DND-41 (cell line): ENCODE data around the gene KRTAP10-3.
"Not testable (repeated sequence)": the region's sequence is repeated elsewhere in the genome, so short reads cannot be mapped to it uniquely, and the experiment has no call there.

Source experiments
- ATAC-seq: fragments of 200-7000 bp; cut with Tn5 transposase; 3 replicates; pipeline ENCODE4 v1.9.1; 2021; ENCODE audit warnings: low read depth; ENCODE audit not compliant: insufficient read depth
- DNase-seq: peaks from one replicate; pipeline ENCODE4 v3.0.0-alpha.2; 2020
- H2AFZ ChIP-seq: 2 replicates; pipeline ENCODE4 v1.6.0; 2012; ENCODE audit warnings: low read depth, low read length
- H3K27ac ChIP-seq: 2 replicates; pipeline ENCODE4 v1.5.1; 2012; ENCODE audit warnings: low read length, inconsistent platforms
- H3K27me3 ChIP-seq: fragments of 200-600 bp; sonication (generic); 2 replicates; pipeline ENCODE4 v1.6.0; 2012; ENCODE audit warnings: low read length, mild to moderate bottlenecking, inconsistent platforms; ENCODE audit not compliant: insufficient read depth, poor library complexity
- H3K36me3 ChIP-seq: 2 replicates; pipeline ENCODE4 v1.5.1; 2012; ENCODE audit warnings: low read length, inconsistent platforms; ENCODE audit not compliant: insufficient read depth
- H3K4me1 ChIP-seq: 2 replicates; pipeline ENCODE4 v1.5.1; 2012; ENCODE audit warnings: mild to moderate bottlenecking, low read length; ENCODE audit not compliant: insufficient read depth
- H3K4me2 ChIP-seq: 2 replicates; pipeline ENCODE4 v1.6.0; 2012; ENCODE audit warnings: mild to moderate bottlenecking, moderate library complexity, low read length, inconsistent platforms; ENCODE audit not compliant: insufficient read depth
- H3K4me3 ChIP-seq, 2 experiments: fragments of 200-600 bp in 1 of 2; shearing (Covaris generic) in 1 of 2; 2 replicates each; pipeline ENCODE4 v1.5.1; 2012 to 2016; ENCODE audit warnings: inconsistent platforms in 2 of 2, low read length in 2 of 2, mild to moderate bottlenecking in 2 of 2, low read depth in 1 of 2, moderate library complexity in 1 of 2
- H3K79me2 ChIP-seq: 2 replicates; pipeline ENCODE4 v1.6.0; 2012; ENCODE audit warnings: low read length, inconsistent platforms; ENCODE audit not compliant: insufficient read depth
- H3K9ac ChIP-seq: 2 replicates; pipeline ENCODE4 v1.6.0; 2012; ENCODE audit warnings: low read depth, mild to moderate bottlenecking, inconsistent platforms, low read length, moderate library complexity
- H3K9me3 ChIP-seq: 2 replicates; pipeline ENCODE4 v1.5.1; 2012; ENCODE audit warnings: low read length, moderate library complexity, mild to moderate bottlenecking, inconsistent platforms; ENCODE audit not compliant: insufficient read depth, severe bottlenecking
- H4K20me1 ChIP-seq: 2 replicates; pipeline ENCODE4 v1.6.0; 2012; ENCODE audit warnings: low read length; ENCODE audit not compliant: insufficient read depth
- CTCF ChIP-seq: IDR thresholded peaks from 2 replicates; pipeline ENCODE4 v1.5.1; 2012; ENCODE audit warnings: borderline replicate concordance, low read length, moderate library complexity, mild to moderate bottlenecking; ENCODE audit not compliant: poor library complexity, severe bottlenecking; ENCODE audit errors: extremely low read depth
- EZH2 ChIP-seq: IDR thresholded peaks from 3 replicates; pipeline ENCODE4 v1.6.1; 2012; ENCODE audit warnings: borderline replicate concordance, low read depth, mild to moderate bottlenecking, moderate library complexity, low read length, inconsistent platforms; ENCODE audit not compliant: severe bottlenecking

The KRTAP10-3 gene

DNA sequence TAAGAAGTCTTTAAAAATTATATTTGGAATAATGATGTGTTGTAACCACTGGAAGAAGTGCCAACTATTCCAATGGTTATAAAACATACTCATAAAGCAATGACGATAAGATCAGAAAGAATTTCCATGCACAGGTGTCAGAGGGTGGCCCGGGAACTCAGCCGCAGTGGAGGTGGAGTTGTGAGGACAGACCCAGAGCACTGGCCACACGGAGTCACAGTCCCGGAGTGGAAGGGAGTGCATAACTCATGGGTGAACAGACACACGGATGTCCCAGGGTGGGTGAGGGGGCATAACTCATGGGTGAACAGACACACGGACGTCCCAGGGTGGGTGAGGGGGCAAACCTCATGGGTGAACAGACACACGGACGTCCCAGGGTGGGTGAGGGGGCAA is 17.4 kb upstream of the KRTAP10-3 start:
- H3K9ac ChIP-seq, result no peak overlapping the region
- no peak overlapping the region for H2AFZ ChIP-seq
- H3K9me3 ChIP-seq, result peaks cover 2% of the 10 kb centered on the region
- H3K79me2 ChIP-seq, result no peaks in the 10 kb centered on the region
- no peaks in the 10 kb centered on the region for H3K36me3 ChIP-seq
- no peak overlapping the region for H3K27ac ChIP-seq
- DNase-seq (no peak), ATAC-seq (no peak)
- H3K4me3 ChIP-seq, result no peak overlapping the region
- no peak overlapping the region for H3K4me2 ChIP-seq
- H3K4me1 ChIP-seq, result no peaks in the 10 kb centered on the region
- no peaks in the 10 kb centered on the region for H3K27me3 ChIP-seq
- TF ChIP-seq EZH2, result no peak
- TF ChIP-seq CTCF, result no peak
- H4K20me1 ChIP-seq, result no peaks in the 10 kb centered on the region

- Histone ChIP-seq H3K79me2 (no peaks in the 10 kb centered on the region), H3K27ac (no peak overlapping the region), H3K4me3 (no peak overlapping the region), H3K4me1 (no peaks in the 10 kb centered on the region), H4K20me1 (no peaks in the 10 kb centered on the region), H3K9ac (no peak overlapping the region), H3K4me2 (no peak overlapping the region), H3K27me3 (no peaks in the 10 kb centered on the region), H3K9me3 (no peaks in the 10 kb centered on the region), H3K36me3 (no peaks in the 10 kb centered on the region), H2AFZ (no peak overlapping the region)
- TF ChIP-seq CTCF (no peak), EZH2 (no peak)
- DNase-seq, result no peak
- no peak for ATAC-seq
These were observed 16.9 kb upstream of the KRTAP10-3 start for GRCh38 chr21:44575307-44576024.

DNA sequence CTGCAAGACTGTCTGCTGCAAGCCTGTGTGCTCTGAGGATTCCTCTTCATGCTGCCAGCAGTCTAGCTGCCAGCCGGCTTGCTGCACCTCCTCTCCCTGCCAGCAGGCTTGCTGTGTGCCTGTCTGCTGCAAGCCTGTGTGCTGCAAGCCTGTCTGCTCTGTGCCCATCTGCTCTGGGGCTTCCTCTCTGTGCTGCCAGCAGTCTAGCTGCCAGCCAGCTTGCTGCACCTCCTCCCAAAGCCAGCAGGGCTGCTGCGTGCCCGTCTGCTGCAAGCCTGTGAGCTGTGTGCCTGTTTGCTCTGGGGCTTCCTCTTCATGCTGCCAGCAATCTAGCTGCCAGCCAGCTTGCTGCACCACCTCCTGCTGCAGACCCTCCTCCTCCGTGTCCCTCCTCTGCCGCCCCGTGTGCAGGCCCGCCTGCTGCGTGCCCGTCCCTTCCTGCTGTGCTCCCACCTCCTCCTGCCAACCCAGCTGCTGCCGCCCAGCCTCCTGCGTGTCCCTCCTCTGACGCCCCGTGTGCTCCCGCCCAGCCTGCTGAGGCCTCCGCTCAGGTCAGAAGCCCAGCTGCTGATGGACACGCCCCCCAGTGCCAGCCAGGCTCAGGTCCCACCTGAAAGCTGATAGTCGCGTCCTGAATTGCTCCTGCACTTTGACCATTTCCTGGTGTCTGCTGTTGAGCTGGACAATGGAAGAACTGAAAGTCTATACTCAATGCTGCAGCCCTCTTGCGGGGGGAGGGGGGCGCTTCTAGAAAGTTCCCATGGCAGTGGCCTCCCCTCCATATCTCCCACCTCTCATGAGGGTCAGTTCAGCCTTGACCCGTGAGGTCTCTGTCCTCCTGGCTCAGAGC is 16.1 kb upstream of the KRTAP10-3 start:
- H3K79me2 ChIP-seq, result no peaks in the 10 kb centered on the region
- no peaks in the 10 kb centered on the region for H3K36me3 ChIP-seq
- no peak overlapping the region for H3K27ac ChIP-seq
- DNase-seq, result no peak
- no peak overlapping the region for H3K9ac ChIP-seq
- no peak for ATAC-seq
- H3K9me3 ChIP-seq, result no peaks in the 10 kb centered on the region
- H3K4me2 ChIP-seq, result no peak overlapping the region
- TF ChIP-seq EZH2 (no peak), CTCF (no peak)
- no peaks in the 10 kb centered on the region for H4K20me1 ChIP-seq
- no peak overlapping the region for H2AFZ ChIP-seq
- H3K4me3 ChIP-seq, result no peak overlapping the region
- H3K27me3 ChIP-seq, result no peaks in the 10 kb centered on the region
- no peaks in the 10 kb centered on the region for H3K4me1 ChIP-seq

DNA sequence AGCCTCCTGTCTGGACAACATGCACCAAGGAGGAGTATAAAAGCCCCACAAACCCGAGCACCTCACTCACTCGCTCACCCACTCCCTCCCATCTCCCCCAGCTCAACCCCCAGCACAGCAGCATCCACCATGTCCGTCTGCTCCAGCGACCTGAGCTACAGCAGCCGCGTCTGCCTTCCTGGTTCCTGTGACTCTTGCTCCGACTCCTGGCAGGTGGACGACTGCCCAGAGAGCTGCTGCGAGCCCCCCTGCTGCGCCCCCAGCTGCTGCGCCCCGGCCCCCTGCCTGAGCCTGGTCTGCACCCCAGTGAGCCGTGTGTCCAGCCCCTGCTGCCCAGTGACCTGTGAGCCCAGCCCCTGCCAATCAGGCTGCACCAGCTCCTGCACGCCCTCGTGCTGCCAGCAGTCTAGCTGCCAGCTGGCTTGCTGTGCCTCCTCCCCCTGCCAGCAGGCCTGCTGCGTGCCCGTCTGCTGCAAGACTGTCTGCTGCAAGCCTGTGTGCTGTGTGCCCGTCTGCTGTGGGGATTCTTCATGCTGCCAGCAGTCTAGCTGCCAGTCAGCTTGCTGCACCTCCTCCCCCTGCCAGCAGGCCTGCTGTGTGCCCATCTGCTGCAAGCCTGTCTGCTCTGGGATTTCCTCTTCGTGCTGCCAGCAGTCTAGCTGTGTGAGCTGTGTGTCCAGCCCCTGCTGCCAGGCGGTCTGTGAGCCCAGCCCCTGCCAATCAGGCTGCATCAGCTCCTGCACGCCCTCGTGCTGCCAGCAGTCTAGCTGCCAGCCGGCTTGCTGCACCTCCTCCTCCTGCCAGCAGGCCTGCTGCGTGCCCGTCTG is 15.2 kb upstream of the KRTAP10-3 start, which contains the start of gene KRTAP10-4:
Gene KRTAP10-4, plus strand, starts transcription at position 100 of the 827 bp plus-strand sequence. Its CDS starts 30 bp downstream, at position 130.
- not testable (repeated sequence) for H3K27ac ChIP-seq, H3K9ac ChIP-seq, H3K9me3 ChIP-seq, H4K20me1 ChIP-seq, H3K4me2 ChIP-seq, H3K79me2 ChIP-seq, DNase-seq, H3K4me3 ChIP-seq, H3K27me3 ChIP-seq, ATAC-seq, H2AFZ ChIP-seq, H3K4me1 ChIP-seq, H3K36me3 ChIP-seq
